HG02884 (cell line): Measurements from ENCODE around the gene GALNTL6.
"Not testable (repeated sequence)": the region's sequence is repeated elsewhere in the genome, so short reads cannot be mapped to it uniquely, and the experiment has no call there.

Experiments used
- ATAC-seq: cut with Tn5 transposase; IDR thresholded peaks from one replicate; pipeline ENCODE4 v1.9.1; 2021; ENCODE audit warnings: mild to moderate bottlenecking, moderate library complexity; ENCODE audit not compliant: unreplicated experiment

Gene GALNTL6

DNA sequence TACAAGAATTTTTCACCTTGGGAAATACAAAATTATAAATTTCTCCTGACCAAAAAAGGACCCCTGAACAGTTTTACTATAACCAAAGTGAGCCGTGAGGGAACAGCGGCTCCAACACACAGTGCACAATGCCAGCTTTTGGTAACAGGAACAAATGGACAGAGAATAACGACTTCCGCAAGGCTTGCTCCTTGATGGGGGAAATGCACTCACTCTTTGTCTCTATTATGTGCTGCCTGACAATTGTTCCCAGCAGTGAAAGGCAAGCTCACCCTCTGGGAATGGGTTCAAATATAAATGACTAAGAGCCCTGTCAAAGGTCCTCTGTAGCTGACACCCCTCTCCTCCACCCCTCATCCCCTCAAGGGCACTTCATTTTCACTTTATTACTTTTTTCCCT lies 1029.6 kb downstream of the GALNTL6 start:
- ATAC-seq = no peak

GRCh38 chr4:172843192-172843591 lies 1030.0 kb downstream of the GALNTL6 start:
- no peak for ATAC-seq

GRCh38 chr4:172844556-172844955 lies 1031.4 kb downstream of the GALNTL6 start:
- no peak for ATAC-seq

DNA sequence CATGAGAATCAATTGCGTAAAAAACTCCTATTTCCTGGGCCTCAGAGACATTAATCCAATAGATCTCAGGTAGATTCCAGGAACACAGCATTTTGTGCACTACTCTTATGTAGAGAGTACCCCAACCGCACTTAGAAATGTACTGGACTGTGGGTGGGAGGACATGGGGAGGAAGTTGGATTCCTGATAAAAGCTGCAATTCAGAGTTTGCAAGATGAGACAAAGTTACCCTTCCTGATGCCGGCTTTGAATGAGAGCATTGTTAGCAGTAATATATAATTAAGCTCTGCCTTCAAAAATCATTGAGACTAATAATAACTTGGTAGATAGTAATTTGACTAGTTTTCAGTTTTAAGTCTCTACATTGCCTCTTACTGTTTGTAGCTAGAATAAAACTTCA lies 1032.1 kb downstream of the GALNTL6 start:
- ATAC-seq = no peak

- ATAC-seq = no peak
Measured at GRCh38 chr4:172850838-172851237, 1037.6 kb downstream of the GALNTL6 start.

DNA sequence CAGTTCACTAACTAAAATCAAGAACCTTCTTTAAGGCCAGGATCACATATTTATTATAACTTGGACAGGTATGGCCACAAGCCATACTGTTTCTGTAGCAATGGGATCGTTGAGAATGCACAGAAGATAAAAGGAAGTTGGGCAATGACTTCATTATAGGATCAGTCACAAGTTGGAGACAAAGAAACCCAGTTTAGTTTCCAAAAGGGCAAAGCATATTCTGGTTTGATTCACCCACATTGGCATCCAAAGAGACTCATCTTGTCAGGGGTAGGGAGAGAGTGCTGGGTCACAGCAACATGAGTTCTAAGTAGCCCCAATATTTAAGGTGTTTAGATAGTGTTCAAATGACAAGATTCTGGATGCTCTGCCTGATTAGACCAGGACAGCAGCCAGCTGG lies 1038.3 kb downstream of the GALNTL6 start:
- no peak for ATAC-seq

DNA sequence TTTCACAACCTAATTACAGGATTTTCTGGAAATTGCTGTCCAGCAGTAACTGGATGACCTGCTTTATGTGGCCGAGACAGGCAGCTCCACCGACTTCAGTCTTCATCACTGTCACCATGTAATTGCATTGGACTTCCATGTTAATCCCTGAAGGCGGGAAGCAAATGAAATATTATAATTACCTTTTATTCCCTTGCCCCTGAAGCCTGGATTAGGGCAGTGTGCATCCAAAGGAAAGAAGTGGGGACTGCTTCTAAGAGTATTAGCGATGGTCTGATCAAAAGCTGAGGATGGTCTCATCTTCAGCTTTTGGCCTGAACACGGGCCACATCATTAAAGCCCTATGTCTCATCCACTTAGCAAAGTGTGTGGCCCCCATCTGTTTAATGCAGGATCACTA lies 1043.8 kb downstream of the GALNTL6 start:
- ATAC-seq = no peak

- ATAC-seq = no peak
Measured at GRCh38 chr4:172858731-172859230, 1045.6 kb downstream of the GALNTL6 start.

- no peak for ATAC-seq
Measured at GRCh38 chr4:172865103-172865502, 1051.9 kb downstream of the GALNTL6 start.

DNA sequence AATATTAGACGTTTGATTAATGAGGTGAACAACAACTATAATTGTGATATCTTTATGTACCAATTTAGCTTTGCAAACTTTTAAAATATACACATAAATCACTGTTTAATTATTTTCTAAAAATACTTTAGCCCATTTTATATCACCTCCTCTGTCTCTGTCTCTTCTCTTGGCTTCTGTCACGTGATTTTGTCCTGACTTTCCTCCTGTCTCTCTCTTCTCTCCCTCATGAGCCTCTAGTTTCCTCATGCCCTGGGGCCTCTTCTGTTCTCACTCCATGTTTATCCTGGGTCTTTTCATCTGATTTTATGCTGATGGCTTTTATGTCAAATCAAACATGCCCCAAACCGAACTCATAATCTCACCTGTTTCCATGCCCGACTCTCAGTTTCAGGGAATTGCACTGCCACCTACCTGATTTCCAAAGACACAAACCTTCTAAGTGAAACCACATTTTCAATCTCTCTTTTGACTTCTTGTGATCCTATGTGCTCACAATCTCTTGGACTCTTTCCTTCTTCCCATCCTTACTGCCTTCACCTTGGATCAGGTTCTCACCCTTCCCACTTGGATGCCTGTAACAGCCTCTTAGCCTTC lies 1052.4 kb downstream of the GALNTL6 start:
- no peak for ATAC-seq

- ATAC-seq = no peak
Measured at GRCh38 chr4:172866421-172866820, 1053.2 kb downstream of the GALNTL6 start.

DNA sequence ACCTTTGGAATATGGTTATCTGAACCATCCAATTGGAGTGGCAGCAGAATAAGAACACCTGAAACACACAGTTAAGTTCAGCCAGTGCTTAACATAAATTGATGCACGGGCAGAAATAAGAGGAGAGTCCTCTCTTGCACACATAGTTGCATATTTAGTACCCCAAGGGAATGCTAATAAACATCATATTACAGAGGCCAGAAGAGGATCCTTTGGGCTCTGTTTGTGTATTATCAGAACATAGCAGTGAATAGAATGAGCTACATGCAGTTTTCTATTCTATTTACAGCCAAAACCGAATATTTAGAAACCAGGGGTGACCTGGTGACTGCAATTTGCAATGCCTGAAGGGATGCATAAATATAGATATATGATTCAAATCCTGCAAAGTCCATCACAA lies 1054.6 kb downstream of the GALNTL6 start:
- no peak for ATAC-seq

- ATAC-seq = no peak
Measured at GRCh38 chr4:172868271-172868670, 1055.1 kb downstream of the GALNTL6 start.

DNA sequence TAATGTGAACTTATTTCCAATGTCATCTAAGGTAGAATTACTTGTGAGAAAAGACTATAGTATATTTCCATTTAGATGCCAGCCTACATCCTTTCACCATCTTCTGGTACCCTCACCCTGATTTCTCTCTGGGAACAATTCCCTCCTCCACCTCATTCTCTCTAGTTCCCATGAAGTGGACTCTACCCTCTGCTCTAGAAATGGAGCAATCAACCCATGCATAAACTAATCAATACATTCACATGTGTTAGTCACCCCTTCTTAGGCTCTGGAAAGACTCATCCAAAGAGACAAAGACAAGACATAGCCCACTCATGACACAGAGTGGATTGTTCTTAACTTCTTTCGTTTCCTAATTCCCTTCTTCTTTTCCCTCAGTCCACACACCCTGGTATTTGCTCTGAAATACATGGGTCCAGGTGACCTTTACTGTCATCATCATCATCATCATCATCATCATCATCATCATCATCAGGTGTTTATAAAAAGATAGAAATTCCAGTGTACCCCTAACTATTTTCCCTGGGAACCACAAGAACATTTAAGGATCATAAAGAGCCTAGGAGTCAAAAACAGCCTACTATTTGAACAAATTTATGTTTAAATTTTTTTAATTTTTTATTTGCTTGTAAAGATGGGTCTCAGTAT lies 1056.5 kb downstream of the GALNTL6 start:
- ATAC-seq = no peak

GRCh38 chr4:172871381-172871780 lies 1058.2 kb downstream of the GALNTL6 start:
- ATAC-seq = no peak

DNA sequence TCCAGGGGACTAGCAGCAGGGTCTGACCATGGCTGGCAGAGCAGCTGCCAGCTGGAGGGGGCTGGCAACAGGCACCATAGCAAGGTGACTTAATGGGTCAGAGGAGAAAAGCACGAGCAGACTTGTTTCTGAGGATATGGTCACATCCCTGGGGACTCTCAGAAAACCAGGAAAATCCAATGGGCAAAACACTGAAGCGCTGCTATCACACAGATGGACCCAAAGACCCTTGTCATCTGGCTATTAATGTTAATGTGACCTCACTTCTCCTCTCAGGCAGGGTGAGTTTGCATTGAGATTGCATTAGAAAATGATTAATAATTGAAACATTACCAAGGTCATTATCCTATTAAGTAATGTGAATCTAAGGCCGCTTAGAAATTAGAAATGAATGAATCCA lies 1061.7 kb downstream of the GALNTL6 start:
- ATAC-seq = no peak

- no peak for ATAC-seq
Measured at GRCh38 chr4:172876394-172876793, 1063.2 kb downstream of the GALNTL6 start.

- no peak for ATAC-seq
Measured at GRCh38 chr4:172881645-172882044, 1068.4 kb downstream of the GALNTL6 start.

GRCh38 chr4:172887358-172887757 lies 1074.2 kb downstream of the GALNTL6 start:
- ATAC-seq = not testable (repeated sequence)

DNA sequence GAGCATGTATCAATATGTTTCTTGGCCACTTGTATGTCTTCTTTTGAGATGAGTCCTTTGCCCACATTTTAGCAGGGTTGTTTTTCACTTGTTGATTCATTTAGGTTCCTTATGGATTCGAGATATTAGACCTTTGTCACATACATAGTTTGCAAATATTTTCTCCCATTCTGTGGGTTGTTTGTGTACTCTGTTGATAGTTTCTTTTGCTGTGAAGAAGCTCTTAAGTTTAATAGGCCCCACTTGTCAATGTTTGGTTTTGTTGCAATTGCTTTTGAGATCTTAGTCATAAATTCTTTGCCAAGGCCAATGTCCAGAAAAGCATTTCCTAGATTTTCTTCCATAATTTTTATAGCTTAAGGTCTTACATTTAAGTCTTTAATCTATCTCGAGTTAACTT lies 1074.8 kb downstream of the GALNTL6 start:
- no peak for ATAC-seq

DNA sequence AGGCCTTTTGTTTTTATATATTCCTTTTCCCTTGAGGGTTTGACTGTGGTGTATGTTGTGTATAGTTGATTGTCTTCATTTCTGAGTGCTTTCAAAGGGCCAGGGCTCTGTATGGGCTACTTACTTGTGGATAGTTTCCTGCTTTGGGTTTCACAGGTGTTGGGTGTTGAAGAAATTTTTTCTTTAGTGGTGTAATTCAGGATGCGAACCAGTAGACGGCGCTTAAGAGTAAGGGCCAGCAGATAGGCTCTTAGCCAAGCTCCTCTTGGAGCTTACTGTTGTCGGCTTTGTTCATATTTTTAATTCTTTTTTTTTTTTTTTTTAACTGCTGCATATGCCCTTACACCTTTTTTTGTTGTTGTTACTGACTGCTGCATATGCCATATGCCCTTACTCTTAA lies 1079.1 kb downstream of the GALNTL6 start:
- peak; percentile 64 for ATAC-seq

DNA sequence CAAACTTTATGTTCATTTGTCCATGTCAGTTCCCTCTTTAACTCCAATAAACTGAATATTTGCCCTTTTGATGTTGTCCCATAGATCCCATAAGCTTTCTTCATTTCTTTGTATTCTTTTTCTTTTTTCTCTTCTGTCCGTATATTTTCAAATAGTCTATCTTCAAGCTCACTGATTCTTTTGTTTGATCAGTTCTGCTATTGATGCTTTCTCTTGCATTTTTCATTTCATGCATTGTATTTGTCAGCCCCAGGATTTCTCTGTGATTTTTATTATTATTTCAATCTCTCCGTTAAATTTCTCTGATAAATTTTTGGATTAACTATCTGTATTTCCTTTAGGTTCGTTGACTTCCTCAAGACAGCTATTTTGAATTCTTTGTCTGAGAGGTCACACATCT lies 1082.5 kb downstream of the GALNTL6 start:
- no peak for ATAC-seq

DNA sequence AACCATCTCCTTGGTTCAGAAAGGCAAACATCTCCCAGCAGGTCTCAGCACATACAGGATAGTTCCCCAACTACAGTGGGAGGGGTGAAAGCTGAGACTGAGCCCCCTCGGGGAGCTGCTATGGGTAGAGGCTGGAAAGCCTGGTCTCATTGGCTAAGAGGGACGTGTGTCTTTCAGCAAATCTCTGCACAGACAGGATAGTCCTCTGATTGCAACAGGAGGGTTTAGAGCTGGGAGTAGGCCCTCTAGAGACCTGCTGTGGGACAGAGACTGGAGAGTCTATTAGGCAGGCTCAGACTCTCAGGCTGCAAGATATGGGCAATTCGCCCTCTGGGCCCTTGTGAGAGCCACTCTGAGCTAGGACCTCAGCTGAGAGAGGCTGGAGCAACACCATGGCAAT lies 1083.8 kb downstream of the GALNTL6 start:
- ATAC-seq = no peak
